ENCODE results near the gene HECTD1.

The HECTD1 gene

GRCh38 chr14:31174433-31174832 is 33.2 kb downstream of the HECTD1 start:
- TF ChIP-seq CTCF (IDR thresholded peaks at IDR 0.05; ENCODE audit: borderline replicate concordance, insufficient read depth, low read depth, low read length) = no peak
- no peak overlapping the region for H3K4me3 ChIP-seq (ENCODE audit: low read depth, low read length)

GRCh38 chr14:31173120-31173837 is 34.3 kb downstream of the HECTD1 start:
- no peak overlapping the region for H3K4me3 ChIP-seq (ENCODE audit: low read depth, low read length)
- no peak for TF ChIP-seq CTCF (IDR thresholded peaks at IDR 0.05; ENCODE audit: borderline replicate concordance, insufficient read depth, low read depth, low read length)

- TF ChIP-seq CTCF (IDR thresholded peaks at IDR 0.05; ENCODE audit: borderline replicate concordance, insufficient read depth, low read depth, low read length) = no peak
- no peak overlapping the region for H3K4me3 ChIP-seq (ENCODE audit: low read depth, low read length)
Measured at GRCh38 chr14:31172084-31172483, 35.5 kb downstream of the HECTD1 start.

- H3K4me3 ChIP-seq (ENCODE audit: low read depth, low read length) = no peak overlapping the region
- TF ChIP-seq CTCF (IDR thresholded peaks at IDR 0.05; ENCODE audit: borderline replicate concordance, insufficient read depth, low read depth, low read length) = no peak
Measured at GRCh38 chr14:31170411-31170810, 37.2 kb downstream of the HECTD1 start.

- no peak for TF ChIP-seq CTCF (IDR thresholded peaks at IDR 0.05; ENCODE audit: borderline replicate concordance, insufficient read depth, low read depth, low read length)
- no peak overlapping the region for H3K4me3 ChIP-seq (ENCODE audit: low read depth, low read length)
Measured at GRCh38 chr14:31169877-31170276, 37.7 kb downstream of the HECTD1 start.

GRCh38 chr14:31167032-31167431 is 40.6 kb downstream of the HECTD1 start:
- H3K4me3 ChIP-seq (ENCODE audit: low read depth, low read length) = no peak overlapping the region
- TF ChIP-seq CTCF (IDR thresholded peaks at IDR 0.05; ENCODE audit: borderline replicate concordance, insufficient read depth, low read depth, low read length) = no peak

GRCh38 chr14:31166271-31166561 is 41.4 kb downstream of the HECTD1 start:
- TF ChIP-seq CTCF (IDR thresholded peaks at IDR 0.05; ENCODE audit: borderline replicate concordance, insufficient read depth, low read depth, low read length) = no peak
- no peak overlapping the region for H3K4me3 ChIP-seq (ENCODE audit: low read depth, low read length)
